H1 (cell line): ENCODE measurements around the gene USP16. TPM values are rescaled to one million over a fixed set of nuclear protein-coding genes. Genes with fewer than 3 reads are reported as not detected.

Experiments
- CTCF ChIA-PET: fragments of 300-600 bp; sonication (Branson Sonifier 250); formaldehyde crosslinking; loops from one replicate; lab custom pipeline; 2021; ENCODE audit not compliant: partially characterized antibody; lab: Charles Lee
- POLR2A ChIA-PET: fragments of 300-600 bp; sonication (Branson Sonifier 250); formaldehyde crosslinking; loops from one replicate; lab custom pipeline; 2021; ENCODE audit warnings: inconsistent platforms; ENCODE audit not compliant: partially characterized antibody; lab: Charles Lee
- DNase-seq, 2 experiments: peaks; one replicate each; pipeline versions ENCODE4 v3.0.0 to v3.0.0-alpha.2; 2010 to 2022; ENCODE audit warnings: low spot score in 2 of 2, low read depth in 1 of 2, mixed read lengths in 1 of 2
- FAIRE-seq: peaks from 2 replicates; lab custom pipeline; 2011; peaks lifted over from hg19 to GRCh38; lab: Jason Lieb, UNC
- H2AFZ ChIP-seq: 2 replicates; pipeline ENCODE4 v1.8.1; 2012; ENCODE audit warnings: low read length, inconsistent platforms
- H2AK5ac ChIP-seq: 2 replicates; pipeline ENCODE4 v1.6.1; 2013; ENCODE audit warnings: low read depth, low read length
- H2BK120ac ChIP-seq: replicated peaks from 2 replicates; pipeline ENCODE3; 2013; ENCODE audit warnings: low read depth, low read length, inconsistent platforms
- H2BK12ac ChIP-seq: 2 replicates; pipeline ENCODE4 v1.6.1; 2013; ENCODE audit warnings: low read depth, low read length
- H2BK15ac ChIP-seq: 2 replicates; pipeline ENCODE4 v1.6.1; 2013; ENCODE audit warnings: low read length
- H2BK20ac ChIP-seq: 2 replicates; pipeline ENCODE4 v1.6.1; 2013; ENCODE audit warnings: low read length
- H2BK5ac ChIP-seq: 2 replicates; pipeline ENCODE4 v1.6.1; 2013; ENCODE audit warnings: low read depth, low read length
- H3K14ac ChIP-seq: 2 replicates; pipeline ENCODE4 v1.6.1; 2013; ENCODE audit warnings: inconsistent platforms; ENCODE audit not compliant: insufficient read length
- H3K18ac ChIP-seq: 2 replicates; pipeline ENCODE4 v1.6.1; 2013; ENCODE audit warnings: low read length; ENCODE audit errors: extremely low read depth
- H3K23ac ChIP-seq: 2 replicates; pipeline ENCODE4 v1.6.1; 2013; ENCODE audit warnings: inconsistent platforms; ENCODE audit not compliant: insufficient read length
- H3K23me2 ChIP-seq: 2 replicates; pipeline ENCODE4 v1.6.1; 2013; ENCODE audit warnings: low read depth, low read length
- H3K27ac ChIP-seq: 2 replicates; pipeline ENCODE4 v1.6.1; 2011; ENCODE audit warnings: low read depth, low read length, inconsistent platforms
- H3K27me3 ChIP-seq, 4 experiments: replicated peaks in 1 of 4; 1 replicate in 1 of 4; 2 replicates in 3 of 4; pipeline versions ENCODE4 v1.6.1 to v1.8.1; 2011 to 2013; ENCODE audit warnings: low read length in 3 of 4, mild to moderate bottlenecking in 3 of 4, inconsistent platforms in 2 of 4, mixed read lengths in 2 of 4, moderate library complexity in 1 of 4; ENCODE audit not compliant: control insufficient read depth in 3 of 4, insufficient read depth in 3 of 4; ENCODE audit errors: extremely low read depth in 1 of 4
- H3K36me3 ChIP-seq, 4 experiments: 2 replicates each; pipeline versions ENCODE4 v1.6.1 to v1.8.1; 2011 to 2013; ENCODE audit warnings: mild to moderate bottlenecking in 4 of 4, low read length in 3 of 4, moderate library complexity in 2 of 4, control low read depth in 1 of 4, inconsistent platforms in 1 of 4; ENCODE audit not compliant: insufficient read depth in 4 of 4, control insufficient read depth in 2 of 4
- H3K4ac ChIP-seq: replicated peaks from 2 replicates; pipeline ENCODE3; 2013; ENCODE audit warnings: low read length, low read depth, mixed read lengths, inconsistent platforms; ENCODE audit not compliant: insufficient read length
- H3K4me1 ChIP-seq, 4 experiments: replicated peaks in 1 of 4; 1 replicate in 1 of 4; 2 replicates in 3 of 4; pipeline versions ENCODE4 v1.6.1 to v1.8.1; 2011 to 2013; ENCODE audit warnings: low read length in 3 of 4, inconsistent platforms in 2 of 4, mixed read lengths in 1 of 4; ENCODE audit not compliant: insufficient read depth in 4 of 4, control insufficient read depth in 3 of 4
- H3K4me2 ChIP-seq, 2 experiments: 2 replicates each; pipeline versions ENCODE4 v1.6.1 to v1.8.1; 2011 to 2013; ENCODE audit warnings: low read depth in 2 of 2, low read length in 2 of 2, control low read depth in 1 of 2, inconsistent platforms in 1 of 2, mild to moderate bottlenecking in 1 of 2; ENCODE audit not compliant: insufficient read depth in 1 of 2
- H3K4me3 ChIP-seq, 4 experiments: fragments of 200-600, 300-600 bp in 1 of 4; sonication (generic), shearing (Covaris generic), sonication (Bioruptor Twin) in 1 of 4; 2 replicates each; pipeline versions ENCODE4 v1.5.1 to v1.8.1; 2011 to 2016; ENCODE audit warnings: low read length in 4 of 4, low read depth in 3 of 4, control low read depth in 2 of 4, inconsistent platforms in 2 of 4, mild to moderate bottlenecking in 2 of 4, mixed read lengths in 1 of 4, moderate library complexity in 1 of 4; ENCODE audit not compliant: insufficient read depth in 2 of 4; ENCODE audit errors: extremely low read depth in 1 of 4
- H3K56ac ChIP-seq: replicated peaks from 2 replicates; pipeline ENCODE3; 2013; ENCODE audit warnings: low read depth, mild to moderate bottlenecking, mixed read lengths, low read length, inconsistent platforms; ENCODE audit not compliant: insufficient read length
- H3K79me1 ChIP-seq: 2 replicates; pipeline ENCODE4 v1.6.1; 2013; ENCODE audit warnings: low read depth, low read length, control low read depth
- H3K79me2 ChIP-seq, 2 experiments: 2 replicates each; pipeline versions ENCODE4 v1.6.1 to v1.8.1; 2012 to 2013; ENCODE audit warnings: low read length in 2 of 2, mild to moderate bottlenecking in 2 of 2, inconsistent platforms in 1 of 2; ENCODE audit not compliant: insufficient read depth in 2 of 2, control insufficient read depth in 1 of 2
- H3K9ac ChIP-seq, 4 experiments: replicated peaks in 1 of 4; 1 replicate in 1 of 4; 2 replicates in 3 of 4; pipeline versions ENCODE4 v1.6.1 to v1.8.1; 2011 to 2013; ENCODE audit warnings: low read depth in 3 of 4, low read length in 3 of 4, control low read depth in 2 of 4, mild to moderate bottlenecking in 2 of 4, moderate library complexity in 2 of 4, inconsistent platforms in 1 of 4; ENCODE audit errors: extremely low read depth in 1 of 4
- H3K9me3 ChIP-seq, 2 experiments: 2 replicates each; pipeline versions ENCODE4 v1.6.1 to v1.8.1; 2012 to 2013; ENCODE audit warnings: mild to moderate bottlenecking in 2 of 2, moderate library complexity in 2 of 2, control low read depth in 1 of 2, inconsistent platforms in 1 of 2, low read depth in 1 of 2, low read length in 1 of 2, mixed read lengths in 1 of 2; ENCODE audit not compliant: insufficient read depth in 2 of 2
- H4K20me1 ChIP-seq, 2 experiments: replicated peaks in 1 of 2; 2 replicates each; pipeline versions ENCODE3 to v1.8.1; 2011 to 2013; ENCODE audit warnings: inconsistent platforms in 2 of 2, low read length in 2 of 2, mild to moderate bottlenecking in 1 of 2; ENCODE audit not compliant: insufficient read depth in 2 of 2, control insufficient read depth in 1 of 2
- H4K5ac ChIP-seq: 2 replicates; pipeline ENCODE4 v1.6.1; 2013; ENCODE audit warnings: low read length, low read depth, mixed read lengths, inconsistent platforms; ENCODE audit not compliant: insufficient read length
- H4K8ac ChIP-seq: 2 replicates; pipeline ENCODE4 v1.8.0; 2013; ENCODE audit warnings: mild to moderate bottlenecking, moderate library complexity, low read length, inconsistent platforms; ENCODE audit not compliant: insufficient read depth; ENCODE audit errors: extremely low read depth
- H4K91ac ChIP-seq: replicated peaks from 2 replicates; pipeline ENCODE3; 2013; ENCODE audit warnings: low read length, mixed read lengths, inconsistent platforms; ENCODE audit not compliant: insufficient read length
- GTF2F1 ChIP-seq: IDR thresholded peaks from 2 replicates; pipeline ENCODE4 v1.6.1; 2012; ENCODE audit warnings: low read depth, low read length, improper control_type of control experiment, borderline replicate concordance
- JUN ChIP-seq: IDR thresholded peaks from 2 replicates; pipeline ENCODE4 v1.6.1; 2011; ENCODE audit warnings: low read depth, mild to moderate bottlenecking, improper control_type of control experiment, low read length
- RXRA ChIP-seq: IDR thresholded peaks from 2 replicates; pipeline ENCODE4 v1.6.1; 2011; ENCODE audit warnings: low read depth, mild to moderate bottlenecking, low read length, moderate library complexity; ENCODE audit not compliant: insufficient read depth
- TCF12 ChIP-seq: IDR thresholded peaks from 2 replicates; pipeline ENCODE4 v1.6.1; 2011; ENCODE audit warnings: low read depth, mild to moderate bottlenecking, low read length
- WGBS, 2 experiments: shearing (Covaris generic) in 1 of 2; methylation state at CpG; one replicate each; pipeline versions ENCODE4 v1.1.6 to v1.1.7; 2013 to 2015; ENCODE audit warnings: low lambda C conversion rate in 2 of 2, mixed read lengths in 2 of 2, inconsistent platforms in 1 of 2, low coverage in 1 of 2, missing lambda C conversion rate in 1 of 2; ENCODE audit not compliant: insufficient replicate concordance in 2 of 2, insufficient coverage in 1 of 2, insufficient read length in 1 of 2; ENCODE audit errors: extremely low coverage in 1 of 2, missing lambda C conversion rate in 1 of 2; 5-methylcytosine and 5-hydroxymethylcytosine counted together
- polyA plus RNA-seq, 7 experiments: library from polyadenylated mRNA; depleted of rRNA in 3 of 7; stranded (reverse) in 5 of 7; unstranded in 2 of 7; fragments of >200 nt in 5 of 7; fragments of 200-250 nt in 2 of 7; gene quantifications; 1 replicate in 5 of 7; 2 replicates in 1 of 7; 4 replicates in 1 of 7; pipeline versions ENCODE4 v1.2.1 to v1.2.3, GENCODE V29; 2011 to 2013; ENCODE audit warnings: missing spikeins in 2 of 7, mixed read lengths in 2 of 7
- total RNA-seq: library from RNA; stranded (reverse); fragmentation: NEBNext Ultra II Directional; extraction: Animal tissue kit (Norgen Biotek cat#: 25700); gene quantifications from 2 replicates; pipeline ENCODE4 v1.2.1, GENCODE V29; 2021
- TF ChIP-seq, protein P1 (sequence below): IDR thresholded peaks from 2 replicates; pipeline ENCODE4 v1.6.1; 2011; ENCODE audit warnings: low read length, improper control_type of control experiment

Gene USP16
- total and polyA plus RNA-seq, 2 of the 8 experiments (the other 6 are each of a cell fraction or from before 2014, with no cell fraction given), result 3.4 to 19.1 TPM

DNA sequence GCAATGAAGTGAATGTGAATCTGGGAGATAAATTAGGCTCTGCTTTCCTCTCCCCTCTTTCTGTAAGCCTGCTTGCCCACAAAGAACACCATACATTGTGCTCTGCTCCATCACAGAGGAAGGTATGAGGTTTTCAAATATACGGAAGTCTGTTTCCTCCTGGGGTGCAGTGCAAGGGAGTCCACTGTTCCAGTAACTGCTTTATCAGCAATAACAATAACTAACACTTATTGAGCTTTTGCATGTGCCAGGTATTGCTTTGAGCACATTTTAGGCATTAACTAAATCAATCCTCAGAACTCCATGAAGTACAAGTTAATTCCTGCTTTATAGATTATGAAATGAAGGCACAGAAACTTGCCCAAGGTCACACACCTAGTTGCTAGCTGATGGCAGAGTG, 41.8 kb upstream of the USP16 start:
- H3K9me3 ChIP-seq, result no peaks in the 10 kb centered on the region
- no peaks in the 10 kb centered on the region for H3K23me2 ChIP-seq
- 100% methylated on average over 1 of the region's 1 CpG; no CpG with 5 or more reads in 1 of the 2 experiments for WGBS, 2 experiments
- H3K56ac ChIP-seq, result no peak overlapping the region
- POLR2A ChIA-PET, result interaction anchor here (1.3 kb wide), 1 partner anchor 10 kb away, joined by 4 read pairs; the partner anchor contains the start of gene LTN1
- no peak overlapping the region for H2AK5ac ChIP-seq
- no peak overlapping the region for H3K18ac ChIP-seq
- H2BK120ac ChIP-seq, result no peak overlapping the region
- no peak overlapping the region for H3K9ac ChIP-seq
- H3K27ac ChIP-seq, result no peak overlapping the region
- no peaks in the 10 kb centered on the region for H3K27me3 ChIP-seq
- H4K91ac ChIP-seq, result no peak overlapping the region
- H3K4me2 ChIP-seq, result no peak overlapping the region
- no peak overlapping the region for H2BK12ac ChIP-seq
- H3K4me1 ChIP-seq, result no peaks in the 10 kb centered on the region
- no peak for DNase-seq
- peaks cover 0 to 33% (median 17%) of the 10 kb centered on the region in 4 experiments; a peak in 5 of 8 replicates for H3K36me3 ChIP-seq
- H2BK5ac ChIP-seq, result no peak overlapping the region
- no peak overlapping the region for H3K4ac ChIP-seq
- TF ChIP-seq, protein P1, sequence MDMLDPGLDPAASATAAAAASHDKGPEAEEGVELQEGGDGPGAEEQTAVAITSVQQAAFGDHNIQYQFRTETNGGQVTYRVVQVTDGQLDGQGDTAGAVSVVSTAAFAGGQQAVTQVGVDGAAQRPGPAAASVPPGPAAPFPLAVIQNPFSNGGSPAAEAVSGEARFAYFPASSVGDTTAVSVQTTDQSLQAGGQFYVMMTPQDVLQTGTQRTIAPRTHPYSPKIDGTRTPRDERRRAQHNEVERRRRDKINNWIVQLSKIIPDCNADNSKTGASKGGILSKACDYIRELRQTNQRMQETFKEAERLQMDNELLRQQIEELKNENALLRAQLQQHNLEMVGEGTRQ, result no peak
- TF ChIP-seq GTF2F1, result no peak
- TF ChIP-seq RXRA, result no peak
- no peak for TF ChIP-seq TCF12
- TF ChIP-seq JUN, result no peak
- no peak overlapping the region for H3K23ac ChIP-seq
- no peak overlapping the region for H2BK20ac ChIP-seq
- FAIRE-seq, result no peak
- H3K4me3 ChIP-seq, result no peak overlapping the region
- H4K5ac ChIP-seq, result no peak overlapping the region
- no peak overlapping the region for H2AFZ ChIP-seq
- H4K8ac ChIP-seq, result no peak overlapping the region
- H4K20me1 ChIP-seq, result peaks cover 2% of the 10 kb centered on the region in 2 experiments
- H3K79me1 ChIP-seq, result no peaks in the 10 kb centered on the region
- 0 out of 4 replicates have a peak, but pooled peaks cover 0 to 5% of the 10 kb centered on the region in 2 experiments for H3K79me2 ChIP-seq
- H3K14ac ChIP-seq, result no peak overlapping the region
- no peak overlapping the region for H2BK15ac ChIP-seq
- CTCF ChIA-PET, result no interaction called here
